Sigmoid colon (tissue), 7 donors: ENCODE data around the gene UBE2E3. TPM values are rescaled to one million over a fixed set of nuclear protein-coding genes. Genes with fewer than 3 reads are reported as not detected.

Source experiments
- DNase-seq: peaks from one replicate; pipeline ENCODE4 v3.0.0-alpha.2; 2019
- H3K27ac ChIP-seq, 4 donors: fragments of 200-600 bp; sonication (generic); one replicate each; pipeline ENCODE4 v1.5.1; 2016 to 2019; ENCODE audit warnings: mild to moderate bottlenecking in 1 of 4
- H3K27me3 ChIP-seq, 3 donors: fragments of 200-600 bp; sonication (generic); one replicate each; pipeline ENCODE4 v1.5.1; 2019; ENCODE audit warnings: mild to moderate bottlenecking in 1 of 3
- H3K36me3 ChIP-seq, 4 donors: fragments of 200-600 bp; sonication (generic); one replicate each; pipeline ENCODE4 v1.5.1; 2016 to 2019
- H3K4me1 ChIP-seq, 4 donors: fragments of 200-600 bp; sonication (generic); one replicate each; pipeline ENCODE4 v1.5.1; 2017 to 2019
- H3K4me3 ChIP-seq, 4 donors: fragments of 200-600 bp; sonication (generic); one replicate each; pipeline ENCODE4 v1.5.1; 2017 to 2019; ENCODE audit warnings: mild to moderate bottlenecking in 2 of 4, moderate library complexity in 1 of 4
- H3K9me3 ChIP-seq, 4 donors: fragments of 200-600 bp in 3 of 4; sonication (generic) in 3 of 4; one replicate each; pipeline versions ENCODE4 v1.5.1 to v1.6.1; 2013 to 2019
- EP300 ChIP-seq, 4 donors: sonication (generic); formaldehyde crosslinking; IDR thresholded peaks; one replicate each; pipeline ENCODE4 v1.6.1; 2017; ENCODE audit warnings: antibody characterized with exemption in 4 of 4
- POLR2A ChIP-seq, 2 donors: fragments of 450-650 bp; IDR thresholded peaks; one replicate each; pipeline ENCODE4 v1.6.1; 2016; ENCODE audit warnings: antibody characterized with exemption in 2 of 2, mild to moderate bottlenecking in 2 of 2, moderate library complexity in 2 of 2
- POLR2AphosphoS5 ChIP-seq, 4 donors: sonication (generic); formaldehyde crosslinking; IDR thresholded peaks; one replicate each; pipeline ENCODE4 v1.6.1; 2017; ENCODE audit warnings: antibody characterized with exemption in 4 of 4
- WGBS, 2 donors: extraction: QIAGEN DNeasy Blood & Tissue Kit; methylation state at CpG; one replicate each; pipeline ENCODE4 v1.1.7; 2013; 5-methylcytosine and 5-hydroxymethylcytosine counted together
- intact Hi-C: fragments of 100-400 bp; cut with DNase I; formaldehyde crosslinking; loops from one replicate; pipeline ENCODE4 v1.15.1; 2023
- polyA plus RNA-seq, 3 donors: library from polyadenylated mRNA; stranded (reverse); fragments of 200-250 nt; gene quantifications; one replicate each; pipeline ENCODE4 v1.2.3, GENCODE V29; 2013
- total RNA-seq, 4 donors: library from RNA; depleted of rRNA; stranded (reverse); fragments of >200 nt; gene quantifications; one replicate each; pipeline ENCODE4 v1.1.0, GENCODE V29; 2016
- TF ChIP-seq, protein P1 (sequence below), 4 experiments: fragments of 450-650 bp in 3 of 4; fragments of 200-600 bp in 1 of 4; IDR thresholded peaks; one replicate each; pipeline ENCODE4 v1.5.1; 2016 to 2019; ENCODE audit warnings: antibody characterized with exemption in 4 of 4, mild to moderate bottlenecking in 3 of 4, moderate library complexity in 2 of 4
- donor health status: healthy with polysubstance abuse.
- donor health status: Bipolar disorder and iron deficiency.
- donor health status: healthy.

The UBE2E3 gene
- total and polyA plus RNA-seq, 7 donors: 37.5 to 108 (median 48.2) TPM

DNA sequence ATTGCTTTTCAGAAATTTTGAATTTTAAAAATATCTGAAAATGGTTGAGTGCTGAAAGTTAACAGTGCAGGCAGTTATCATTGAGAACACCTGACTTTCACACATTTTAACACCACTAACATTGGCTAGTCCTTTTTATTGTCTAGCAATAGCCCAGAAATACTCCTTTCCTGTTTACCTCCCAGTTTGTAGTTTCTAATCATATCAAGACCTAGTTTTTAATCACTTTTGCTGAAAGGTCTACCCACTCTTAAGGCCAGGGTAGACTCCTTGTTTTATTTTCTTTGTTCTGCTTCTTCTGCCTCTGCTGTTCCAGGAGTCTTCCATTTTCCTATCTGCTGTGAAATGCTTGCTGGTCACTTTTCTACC lies 72.1 kb downstream of the UBE2E3 start:
- intact Hi-C loops: no loop called here
- TF ChIP-seq EP300 (IDR thresholded peaks at IDR 0.05) (no peak), POLR2AphosphoS5 (IDR thresholded peaks at IDR 0.05) (no peak), POLR2A (IDR thresholded peaks at IDR 0.05) (no peak)
- TF ChIP-seq, protein P1, sequence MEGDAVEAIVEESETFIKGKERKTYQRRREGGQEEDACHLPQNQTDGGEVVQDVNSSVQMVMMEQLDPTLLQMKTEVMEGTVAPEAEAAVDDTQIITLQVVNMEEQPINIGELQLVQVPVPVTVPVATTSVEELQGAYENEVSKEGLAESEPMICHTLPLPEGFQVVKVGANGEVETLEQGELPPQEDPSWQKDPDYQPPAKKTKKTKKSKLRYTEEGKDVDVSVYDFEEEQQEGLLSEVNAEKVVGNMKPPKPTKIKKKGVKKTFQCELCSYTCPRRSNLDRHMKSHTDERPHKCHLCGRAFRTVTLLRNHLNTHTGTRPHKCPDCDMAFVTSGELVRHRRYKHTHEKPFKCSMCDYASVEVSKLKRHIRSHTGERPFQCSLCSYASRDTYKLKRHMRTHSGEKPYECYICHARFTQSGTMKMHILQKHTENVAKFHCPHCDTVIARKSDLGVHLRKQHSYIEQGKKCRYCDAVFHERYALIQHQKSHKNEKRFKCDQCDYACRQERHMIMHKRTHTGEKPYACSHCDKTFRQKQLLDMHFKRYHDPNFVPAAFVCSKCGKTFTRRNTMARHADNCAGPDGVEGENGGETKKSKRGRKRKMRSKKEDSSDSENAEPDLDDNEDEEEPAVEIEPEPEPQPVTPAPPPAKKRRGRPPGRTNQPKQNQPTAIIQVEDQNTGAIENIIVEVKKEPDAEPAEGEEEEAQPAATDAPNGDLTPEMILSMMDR (IDR thresholded peaks at IDR 0.05): no peak

DNA sequence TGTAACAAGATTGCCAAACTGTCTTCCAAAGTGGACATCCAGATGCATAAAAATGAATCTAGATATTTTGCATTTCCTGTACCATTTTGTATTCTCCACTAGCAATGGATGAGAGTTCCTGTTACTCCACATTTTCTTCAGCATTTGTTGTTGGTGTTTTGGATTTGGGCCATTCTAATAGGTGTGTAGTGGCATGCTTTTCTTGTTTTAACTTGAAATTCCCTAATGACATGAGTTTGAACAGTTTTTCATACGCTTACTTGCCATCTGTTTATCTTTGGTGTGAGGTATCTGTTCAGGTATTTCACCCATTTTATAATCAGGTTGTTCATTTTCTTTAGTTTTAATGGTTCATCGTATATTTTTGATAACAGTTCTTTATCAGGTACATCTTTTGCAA lies 73.9 kb downstream of the UBE2E3 start:
- Histone ChIP-seq H3K27me3 (no peaks in the 10 kb centered on the region), H3K27ac (no peak overlapping the region), H3K36me3 (no peaks in the 10 kb centered on the region), H3K9me3 (no peaks in the 10 kb centered on the region), H3K4me3 (no peak overlapping the region), H3K4me1 (peaks cover 0 to 7% (median 0%) of the 10 kb centered on the region in 4 donors)
- WGBS, 2 donors: 86 to 96% methylated on average over 2 of the region's 2 CpGs
- DNase-seq: no peak
- TF ChIP-seq EP300 (IDR thresholded peaks at IDR 0.05) (no peak), POLR2A (IDR thresholded peaks at IDR 0.05) (no peak), POLR2AphosphoS5 (IDR thresholded peaks at IDR 0.05) (no peak)
- intact Hi-C loops: no loop called here

More for the DNA sequence above, 72.1 kb downstream of the UBE2E3 start:
- Histone ChIP-seq H3K27me3 (no peaks in the 10 kb centered on the region), H3K4me3 (no peak overlapping the region), H3K27ac (no peak overlapping the region), H3K4me1 (peaks cover 0 to 7% (median 0%) of the 10 kb centered on the region in 4 donors), H3K36me3 (no peaks in the 10 kb centered on the region), H3K9me3 (no peaks in the 10 kb centered on the region)
- DNase-seq: no peak

DNA sequence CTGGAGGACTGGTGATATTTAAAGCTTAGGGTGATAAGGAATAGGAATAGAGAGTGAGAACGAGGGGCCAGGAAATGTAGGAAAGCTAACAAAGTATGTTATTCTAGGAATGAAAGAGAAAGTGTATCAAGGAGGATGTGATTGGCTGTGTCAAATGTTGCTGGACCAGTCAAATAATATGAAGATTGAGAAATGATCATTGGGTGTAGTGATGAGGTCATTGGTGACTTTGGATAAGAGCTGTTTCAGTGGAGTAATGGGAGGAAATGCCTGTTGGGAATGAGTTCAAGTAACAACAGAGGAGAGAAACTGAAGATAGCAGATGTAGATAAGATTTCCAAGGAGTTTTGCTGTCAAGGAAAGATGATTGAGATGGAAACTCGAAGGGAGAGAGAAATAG lies 74.4 kb downstream of the UBE2E3 start:
- Histone ChIP-seq H3K9me3 (no peaks in the 10 kb centered on the region), H3K4me3 (no peak overlapping the region), H3K36me3 (no peaks in the 10 kb centered on the region), H3K27ac (no peak overlapping the region), H3K27me3 (no peaks in the 10 kb centered on the region), H3K4me1 (peaks cover 0 to 7% (median 0%) of the 10 kb centered on the region in 4 donors)
- 90 to 91% methylated on average over 2 of the region's 2 CpGs for WGBS, 2 donors
- TF ChIP-seq, protein P1 (IDR thresholded peaks at IDR 0.05): no peak
- TF ChIP-seq EP300 (IDR thresholded peaks at IDR 0.05) (no peak), POLR2A (IDR thresholded peaks at IDR 0.05) (no peak), POLR2AphosphoS5 (IDR thresholded peaks at IDR 0.05) (no peak)
- intact Hi-C loops: no loop called here
- no peak for DNase-seq

DNA sequence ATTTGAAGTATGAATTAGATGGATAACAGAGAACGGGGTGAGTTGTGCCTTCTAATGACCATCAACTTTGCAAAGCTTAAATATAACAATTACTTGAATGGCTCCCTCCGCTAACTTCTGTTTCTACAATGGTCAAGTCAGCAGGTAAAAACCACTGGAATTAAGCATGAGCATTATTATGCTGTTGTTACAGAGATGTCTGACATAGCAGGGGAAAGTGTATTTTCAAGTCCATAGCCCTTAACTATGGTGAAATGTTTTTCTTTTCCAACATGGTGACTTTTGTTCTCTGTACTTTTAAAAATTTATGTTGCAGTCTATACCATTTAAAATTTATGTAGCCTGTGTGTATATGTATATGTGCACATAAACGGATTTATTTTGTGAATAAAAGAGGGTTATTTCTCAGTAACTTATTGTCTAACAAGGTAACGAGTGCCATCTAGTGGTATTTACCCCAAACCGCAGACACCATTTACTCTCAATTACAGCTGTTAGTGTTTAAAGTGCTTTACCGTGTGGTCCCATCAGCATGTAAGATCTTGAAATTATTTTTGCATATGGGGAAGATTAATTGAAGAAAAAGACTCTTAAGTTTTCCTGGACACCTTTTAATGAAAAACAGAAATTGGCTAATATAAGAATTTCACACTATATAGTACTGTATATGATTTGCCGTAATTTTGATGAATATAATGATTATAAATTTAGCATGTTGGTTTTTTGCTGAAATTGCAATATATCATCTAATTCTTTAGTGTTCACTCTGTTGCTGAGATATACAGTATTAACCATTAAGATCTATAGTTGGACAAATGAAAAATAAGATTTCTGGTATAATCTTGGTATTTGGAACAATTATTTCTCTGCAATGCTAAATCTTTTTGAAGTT lies 78.2 kb downstream of the UBE2E3 start:
- DNase-seq: no peak
- Histone ChIP-seq H3K9me3 (no peaks in the 10 kb centered on the region), H3K36me3 (peaks cover 0 to 7% (median 0%) of the 10 kb centered on the region in 4 donors), H3K4me1 (peaks cover 0 to 4% (median 0%) of the 10 kb centered on the region in 4 donors), H3K4me3 (no peak overlapping the region), H3K27ac (no peak overlapping the region), H3K27me3 (no peaks in the 10 kb centered on the region)
- intact Hi-C loops: no loop called here
- TF ChIP-seq, protein P1 (IDR thresholded peaks at IDR 0.05): no peak
- no peak for TF ChIP-seq EP300 (IDR thresholded peaks at IDR 0.05)
- TF ChIP-seq POLR2AphosphoS5 (IDR thresholded peaks at IDR 0.05): no peak
- TF ChIP-seq POLR2A (IDR thresholded peaks at IDR 0.05): no peak
- whole genome bisulfite sequencing, 2 donors: 48 to 71% methylated on average over 7 of the region's 7 CpGs

DNA sequence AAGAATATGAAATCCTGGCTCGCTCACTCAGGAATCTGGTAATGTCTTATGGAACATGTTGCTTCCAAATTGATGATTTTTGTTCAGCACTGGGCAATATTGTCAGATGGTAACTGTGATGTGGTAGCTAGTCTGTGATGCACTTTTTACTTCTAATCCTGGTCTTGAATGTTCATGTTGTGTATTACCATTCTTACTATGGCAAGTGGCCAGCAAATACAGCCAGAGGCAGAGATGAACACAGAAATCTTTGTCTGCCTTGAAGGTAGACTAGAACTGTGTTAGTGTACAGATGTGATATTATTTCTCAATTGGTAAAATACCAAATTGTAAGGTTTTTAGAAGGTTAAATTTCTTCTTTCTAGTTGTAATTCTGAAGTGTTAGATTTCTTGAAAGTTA lies 83.3 kb downstream of the UBE2E3 start:
- TF ChIP-seq, protein P1 (IDR thresholded peaks at IDR 0.05): no peak
- no peak for TF ChIP-seq POLR2AphosphoS5 (IDR thresholded peaks at IDR 0.05)
- H3K4me1 ChIP-seq: peaks cover 0 to 5% (median 0%) of the 10 kb centered on the region in 4 donors
- 0 to 45% methylated on average over 1 of the region's 1 CpG for WGBS, 2 donors
- intact Hi-C loops: no loop called here
- H3K9me3 ChIP-seq: no peaks in the 10 kb centered on the region
- H3K36me3 ChIP-seq: peaks cover 0 to 7% (median 0%) of the 10 kb centered on the region in 4 donors
- H3K27me3 ChIP-seq: no peaks in the 10 kb centered on the region
- H3K27ac ChIP-seq: no peak overlapping the region
- no peak overlapping the region for H3K4me3 ChIP-seq
- DNase-seq: no peak
